Hepatocyte (in vitro differentiated cells): Measurements from ENCODE around the gene LCN15. TPM values are rescaled to one million over a fixed set of nuclear protein-coding genes. Genes with fewer than 3 reads are reported as not detected.

Experiments
- DNase-seq: peaks from one replicate; pipeline ENCODE4 v3.0.0-alpha.2; 2016; ENCODE audit warnings: low spot score
- H2AFZ ChIP-seq: fragments of 200-600 bp; sonication (generic); 2 replicates; pipeline ENCODE4 v1.6.0; 2016; ENCODE audit warnings: antibody characterized with exemption, mild to moderate bottlenecking
- H3K27ac ChIP-seq: fragments of 200-600 bp; sonication (generic); 2 replicates; pipeline ENCODE4 v1.5.1; 2016; ENCODE audit warnings: mild to moderate bottlenecking
- H3K27me3 ChIP-seq: fragments of 200-600 bp; sonication (generic); 2 replicates; pipeline ENCODE4 v1.6.1; 2016
- H3K36me3 ChIP-seq: fragments of 200-600 bp; sonication (generic); replicated peaks from 2 replicates; pipeline ENCODE4 v1.5.1; 2016; ENCODE audit warnings: low read depth; ENCODE audit not compliant: insufficient read depth
- H3K4me1 ChIP-seq: fragments of 200-600 bp; sonication (generic); 2 replicates; pipeline ENCODE4 v1.5.1; 2016; ENCODE audit warnings: mild to moderate bottlenecking, moderate library complexity; ENCODE audit not compliant: insufficient read depth
- H3K4me2 ChIP-seq: fragments of 200-600 bp; sonication (generic); 2 replicates; pipeline ENCODE4 v1.6.0; 2016
- H3K4me3 ChIP-seq: fragments of 200-600 bp; sonication (generic); 2 replicates; pipeline ENCODE4 v1.5.1; 2016; ENCODE audit warnings: mild to moderate bottlenecking
- H3K79me2 ChIP-seq: fragments of 200-600 bp; sonication (generic); 2 replicates; pipeline ENCODE4 v1.6.0; 2017; ENCODE audit warnings: mild to moderate bottlenecking
- H3K9me2 ChIP-seq: fragments of 200-600 bp; sonication (generic); replicated peaks from 2 replicates; pipeline ENCODE4 v1.6.0; 2017; ENCODE audit warnings: mild to moderate bottlenecking; ENCODE audit not compliant: insufficient read depth
- H3K9me3 ChIP-seq: fragments of 200-600 bp; sonication (generic); 2 replicates; pipeline ENCODE4 v1.5.1; 2016; ENCODE audit warnings: low read depth, mild to moderate bottlenecking
- H4K20me1 ChIP-seq: fragments of 200-600 bp; sonication (generic); 2 replicates; pipeline ENCODE4 v1.6.0; 2016; ENCODE audit warnings: mild to moderate bottlenecking; ENCODE audit not compliant: insufficient read depth, poor library complexity, severe bottlenecking
- CTCF ChIP-seq: fragments of 200-600 bp; sonication (generic); IDR thresholded peaks from 2 replicates; pipeline ENCODE4 v1.5.1; 2016; ENCODE audit warnings: antibody characterized with exemption, mild to moderate bottlenecking; ENCODE audit not compliant: poor library complexity
- EZH2 ChIP-seq: fragments of 200-600 bp; sonication (generic); IDR thresholded peaks from 2 replicates; pipeline ENCODE4 v1.6.1; 2016; ENCODE audit warnings: antibody characterized with exemption, mild to moderate bottlenecking, borderline replicate concordance
- EZH2phosphoT487 ChIP-seq: fragments of 200-600 bp; sonication (generic); IDR thresholded peaks from one replicate; pipeline ENCODE4 v1.6.1; 2018; ENCODE audit warnings: antibody characterized with exemption, mild to moderate bottlenecking, low read depth, moderate library complexity; ENCODE audit not compliant: unreplicated experiment, severe bottlenecking
- WGBS: methylation state at CpG from one replicate; pipeline ENCODE4 v1.1.6; 2016; ENCODE audit warnings: low lambda C conversion rate; ENCODE audit errors: missing lambda C conversion rate; 5-methylcytosine and 5-hydroxymethylcytosine counted together
- polyA plus RNA-seq: library from polyadenylated mRNA; unstranded; fragments of >200 nt; fragmentation: Nextera tagmentation; extraction: Ambion mirVana; gene quantifications from 2 replicates; pipeline ENCODE4 v1.2.1, GENCODE V29; 2016
- total RNA-seq: library from RNA; depleted of rRNA; stranded (reverse); fragments of >200 nt; gene quantifications from 2 replicates; pipeline ENCODE4 v1.2.3, GENCODE V29; 2014

The LCN15 gene
- total and polyA plus RNA-seq, 2 experiments from 2014 or later, result 1.4 to 1.5 TPM

- DNase-seq, result no peak
- Histone ChIP-seq H3K27ac (no peak overlapping the region), H3K79me2 (peaks cover 55% of the 10 kb centered on the region)
Measured at GRCh38 chr9:136729144-136729543, 35.2 kb downstream of the LCN15 start.

GRCh38 chr9:136728548-136729123 is 35.7 kb downstream of the LCN15 start:
- no peaks in the 10 kb centered on the region for H3K9me2 ChIP-seq
- WGBS, result 5% methylated on average over 51 of the region's 53 CpGs
- peak overlapping the region; percentile 82 for H3K4me3 ChIP-seq
- H3K36me3 ChIP-seq, result no peaks in the 10 kb centered on the region
- H2AFZ ChIP-seq, result peak overlapping the region; percentile 91
- H3K4me1 ChIP-seq, result peaks cover 23% of the 10 kb centered on the region
- no peak for DNase-seq
- peaks cover 43% of the 10 kb centered on the region for H4K20me1 ChIP-seq
- peaks cover 55% of the 10 kb centered on the region for H3K79me2 ChIP-seq
- no peak for TF ChIP-seq EZH2
- no peaks in the 10 kb centered on the region for H3K27me3 ChIP-seq
- no peaks in the 10 kb centered on the region for H3K9me3 ChIP-seq
- no peak overlapping the region for H3K27ac ChIP-seq
- peak overlapping the region; percentile 98 for H3K4me2 ChIP-seq

More at GRCh38 chr9:136729144-136729543, 35.2 kb downstream of the LCN15 start:
- Histone ChIP-seq H3K4me1 (peaks cover 23% of the 10 kb centered on the region), H3K4me2 (peak overlapping the region; percentile 98), H3K36me3 (no peaks in the 10 kb centered on the region), H2AFZ (no peak overlapping the region), H4K20me1 (peaks cover 38% of the 10 kb centered on the region), H3K4me3 (no peak overlapping the region), H3K9me2 (no peaks in the 10 kb centered on the region), H3K27me3 (no peaks in the 10 kb centered on the region), H3K9me3 (no peaks in the 10 kb centered on the region)
- WGBS, result 94% methylated on average over 7 of the region's 7 CpGs
- TF ChIP-seq EZH2phosphoT487 (no peak), CTCF (no peak), EZH2 (no peak)

- H3K79me2 ChIP-seq, result peaks cover 55% of the 10 kb centered on the region
- H3K4me3 ChIP-seq, result peak overlapping the region; percentile 99
- H3K9me2 ChIP-seq, result no peaks in the 10 kb centered on the region
- no peaks in the 10 kb centered on the region for H3K9me3 ChIP-seq
- peaks cover 23% of the 10 kb centered on the region for H3K4me1 ChIP-seq
- H3K27ac ChIP-seq, result peak overlapping the region; percentile 73
- TF ChIP-seq CTCF (peak; percentile 94), EZH2phosphoT487 (no peak)
- no peaks in the 10 kb centered on the region for H3K36me3 ChIP-seq
- peak overlapping the region; percentile 98 for H3K4me2 ChIP-seq
- peak overlapping the region; percentile 91 for H2AFZ ChIP-seq
- H4K20me1 ChIP-seq, result peaks cover 45% of the 10 kb centered on the region
- DNase-seq, result peak; percentile 95
- under 1% methylated on average over 50 of the region's 66 CpGs for WGBS
- no peaks in the 10 kb centered on the region for H3K27me3 ChIP-seq
Measured at GRCh38 chr9:136728080-136728547, 36.2 kb downstream of the LCN15 start.

GRCh38 chr9:136726631-136727191 is 37.6 kb downstream of the LCN15 start:
- Histone ChIP-seq H2AFZ (no peak overlapping the region), H4K20me1 (peaks cover 58% of the 10 kb centered on the region), H3K4me2 (peak overlapping the region; percentile 98), H3K27ac (peak overlapping the region; percentile 73), H3K4me1 (peaks cover 23% of the 10 kb centered on the region), H3K9me2 (no peaks in the 10 kb centered on the region), H3K27me3 (no peaks in the 10 kb centered on the region), H3K9me3 (no peaks in the 10 kb centered on the region), H3K36me3 (no peaks in the 10 kb centered on the region), H3K4me3 (peak overlapping the region; percentile 99), H3K79me2 (peaks cover 55% of the 10 kb centered on the region)
- 18% methylated on average over 18 of the region's 18 CpGs for WGBS
- peak; percentile 72 for DNase-seq
- peak; percentile 50 for TF ChIP-seq CTCF
- TF ChIP-seq EZH2, result no peak
- no peak for TF ChIP-seq EZH2phosphoT487
